Esophagus (tissue), 2 donors: ENCODE data around the gene CUBN. TPM values are rescaled to one million over a fixed set of nuclear protein-coding genes. Genes with fewer than 3 reads are reported as not detected.

ENCODE experiments used
- H3K27ac ChIP-seq, 2 donors: one replicate each; pipeline ENCODE4 v1.5.1; 2013; ENCODE audit warnings: low read depth in 2 of 2, mild to moderate bottlenecking in 2 of 2, inconsistent platforms in 1 of 2, low read length in 1 of 2, moderate library complexity in 1 of 2
- H3K27me3 ChIP-seq, 2 donors: one replicate each; pipeline ENCODE4 v1.6.1; 2013; ENCODE audit warnings: low read length in 2 of 2, control low read depth in 1 of 2, mild to moderate bottlenecking in 1 of 2; ENCODE audit not compliant: insufficient read depth in 2 of 2, control insufficient read depth in 1 of 2
- H3K36me3 ChIP-seq, 2 donors: one replicate each; pipeline ENCODE4 v1.6.1; 2013; ENCODE audit warnings: low read length in 1 of 2; ENCODE audit not compliant: control insufficient read depth in 2 of 2, insufficient read depth in 2 of 2
- H3K4me1 ChIP-seq, 2 donors: one replicate each; pipeline ENCODE4 v1.6.1; 2013; ENCODE audit warnings: low read length in 1 of 2; ENCODE audit not compliant: control insufficient read depth in 2 of 2, insufficient read depth in 2 of 2
- H3K4me3 ChIP-seq, 2 donors: one replicate each; pipeline ENCODE4 v1.5.1; 2013; ENCODE audit warnings: low read length in 2 of 2, mild to moderate bottlenecking in 2 of 2, low read depth in 1 of 2, moderate library complexity in 1 of 2
- H3K9me3 ChIP-seq, 2 donors: one replicate each; pipeline ENCODE4 v1.6.1; 2013; ENCODE audit warnings: mild to moderate bottlenecking in 2 of 2, low read depth in 1 of 2, low read length in 1 of 2, moderate library complexity in 1 of 2; ENCODE audit not compliant: control insufficient read depth in 2 of 2, insufficient read depth in 1 of 2
- WGBS, 2 donors: extraction: QIAGEN DNeasy Blood & Tissue Kit; methylation state at CpG; one replicate each; pipeline ENCODE4 v1.1.7; 2013; 5-methylcytosine and 5-hydroxymethylcytosine counted together
- polyA plus RNA-seq, 2 donors: library from polyadenylated mRNA; stranded (reverse); fragments of 200-250 nt; gene quantifications; one replicate each; pipeline ENCODE4 v1.2.3, GENCODE V29; 2013
- donor health status: healthy with polysubstance abuse.
- donor health status: Bipolar disorder and iron deficiency.

Gene CUBN
- polyA plus RNA-seq, 2 donors = 0.16 to 0.22 TPM

DNA sequence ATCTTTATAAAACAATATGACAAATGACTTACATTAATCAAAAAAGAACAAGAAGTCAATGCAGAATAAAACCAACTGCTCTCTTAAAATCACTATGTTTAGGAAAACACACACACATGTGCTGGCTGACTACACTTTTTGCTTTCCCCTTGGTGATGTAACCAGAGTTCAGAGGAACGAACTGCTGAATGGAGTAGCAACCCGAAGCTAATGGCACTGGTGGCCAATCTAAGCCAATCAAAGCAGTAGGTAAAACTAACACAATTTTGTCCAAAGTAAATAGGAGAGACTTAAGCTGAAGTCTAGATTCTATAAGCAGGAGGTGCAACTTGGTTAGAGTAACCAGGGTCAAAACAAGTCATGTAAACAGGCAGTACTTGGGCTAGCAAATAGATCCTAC is 33.2 kb upstream of the CUBN start:
- WGBS, 2 donors = 67 to 71% methylated on average over 2 of the region's 2 CpGs
- no peaks in the 10 kb centered on the region for H3K4me1 ChIP-seq
- no peaks in the 10 kb centered on the region for H3K9me3 ChIP-seq
- H3K36me3 ChIP-seq = no peaks in the 10 kb centered on the region
- H3K4me3 ChIP-seq = no peak overlapping the region
- no peak overlapping the region for H3K27ac ChIP-seq
- no peaks in the 10 kb centered on the region for H3K27me3 ChIP-seq

GRCh38 chr10:17161775-17162174 is 32.2 kb upstream of the CUBN start:
- Histone ChIP-seq H3K4me3 (no peak overlapping the region), H3K4me1 (no peaks in the 10 kb centered on the region), H3K9me3 (no peaks in the 10 kb centered on the region), H3K36me3 (no peaks in the 10 kb centered on the region), H3K27me3 (no peaks in the 10 kb centered on the region), H3K27ac (no peak overlapping the region)
- 61 to 69% methylated on average over 3 of the region's 3 CpGs for WGBS, 2 donors

DNA sequence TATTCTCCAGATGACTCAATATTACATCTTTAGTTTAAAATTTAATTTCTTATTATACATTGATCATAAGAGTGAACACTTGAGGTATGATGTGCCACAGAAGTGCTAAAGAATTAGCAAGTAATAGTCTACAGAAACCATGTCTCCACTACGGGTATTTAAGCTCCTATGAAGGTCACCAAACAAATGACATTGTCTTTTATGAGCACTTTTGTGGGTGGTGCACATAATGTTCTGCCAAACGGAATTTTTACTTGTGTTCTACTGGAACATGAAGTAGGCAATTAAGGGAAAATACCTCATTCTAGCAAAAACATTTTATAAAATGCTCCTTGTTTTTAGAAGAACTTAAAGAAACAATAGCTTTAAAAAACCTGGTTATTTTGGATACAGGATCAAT is 27.4 kb upstream of the CUBN start:
- no peaks in the 10 kb centered on the region for H3K36me3 ChIP-seq

GRCh38 chr10:17155826-17156225 is 26.2 kb upstream of the CUBN start:
- Histone ChIP-seq H3K9me3 (no peaks in the 10 kb centered on the region), H3K27ac (no peak overlapping the region), H3K4me3 (no peak overlapping the region), H3K36me3 (no peaks in the 10 kb centered on the region), H3K27me3 (no peaks in the 10 kb centered on the region), H3K4me1 (no peaks in the 10 kb centered on the region)

More for the DNA sequence above, 27.4 kb upstream of the CUBN start:
- Histone ChIP-seq H3K27ac (no peak overlapping the region), H3K9me3 (no peaks in the 10 kb centered on the region), H3K4me3 (no peak overlapping the region), H3K27me3 (no peaks in the 10 kb centered on the region), H3K4me1 (no peaks in the 10 kb centered on the region)
- 78 to 93% methylated on average over 2 of the region's 2 CpGs for WGBS, 2 donors

DNA sequence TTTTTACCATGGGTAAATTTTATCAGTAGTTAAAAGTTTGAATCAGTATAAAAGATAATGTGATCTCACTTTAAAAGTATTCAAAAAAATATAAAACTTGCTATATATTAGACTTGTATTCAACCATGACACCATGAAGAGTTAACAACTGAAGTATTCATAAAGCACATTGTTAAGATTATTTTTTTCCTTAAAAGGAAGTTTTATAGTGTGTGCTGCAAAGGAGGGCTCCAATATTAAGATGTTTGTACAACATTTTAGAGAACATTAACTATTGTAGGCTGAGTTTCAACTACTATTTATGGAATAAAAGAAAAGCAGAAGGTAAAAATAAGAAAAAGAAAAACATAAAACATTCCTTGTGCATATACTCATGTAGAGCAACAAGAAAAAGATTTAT is 24.5 kb upstream of the CUBN start:
- Histone ChIP-seq H3K36me3 (no peaks in the 10 kb centered on the region), H3K4me3 (no peak overlapping the region), H3K4me1 (no peaks in the 10 kb centered on the region), H3K27ac (no peak overlapping the region), H3K27me3 (no peaks in the 10 kb centered on the region), H3K9me3 (no peaks in the 10 kb centered on the region)

DNA sequence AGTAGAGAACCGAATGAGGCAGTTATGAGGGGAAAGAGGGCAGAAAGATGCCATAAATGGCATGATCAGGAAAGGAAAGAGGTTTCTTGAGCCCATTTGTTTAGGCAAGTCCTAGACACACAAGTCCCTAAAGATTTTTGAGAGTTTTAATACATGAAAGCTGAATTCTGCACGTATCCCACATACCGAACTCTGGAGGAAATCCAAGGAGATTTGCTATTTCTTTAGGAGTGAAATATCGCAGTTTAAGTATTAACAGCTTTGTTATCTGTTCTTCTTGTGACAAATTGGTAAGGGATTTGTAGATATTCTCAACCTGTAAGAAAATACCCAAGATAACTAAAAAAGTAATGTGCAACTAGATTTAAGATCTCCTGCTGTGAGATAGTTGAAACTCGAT is 23.7 kb upstream of the CUBN start:
- no peaks in the 10 kb centered on the region for H3K9me3 ChIP-seq
- H3K4me1 ChIP-seq = no peaks in the 10 kb centered on the region
- 84 to 91% methylated on average over 5 of the region's 5 CpGs for WGBS, 2 donors
- no peaks in the 10 kb centered on the region for H3K27me3 ChIP-seq
- H3K4me3 ChIP-seq = no peak overlapping the region
- no peaks in the 10 kb centered on the region for H3K36me3 ChIP-seq
- H3K27ac ChIP-seq = no peak overlapping the region

- no peaks in the 10 kb centered on the region for H3K9me3 ChIP-seq
- H3K4me1 ChIP-seq = no peaks in the 10 kb centered on the region
- H3K36me3 ChIP-seq = no peaks in the 10 kb centered on the region
- WGBS, 2 donors = 58 to 74% methylated on average over 1 of the region's 1 CpG
- H3K4me3 ChIP-seq = no peak overlapping the region
- no peaks in the 10 kb centered on the region for H3K27me3 ChIP-seq
- H3K27ac ChIP-seq = no peak overlapping the region
Measured at GRCh38 chr10:17151716-17152115, 22.1 kb upstream of the CUBN start.

DNA sequence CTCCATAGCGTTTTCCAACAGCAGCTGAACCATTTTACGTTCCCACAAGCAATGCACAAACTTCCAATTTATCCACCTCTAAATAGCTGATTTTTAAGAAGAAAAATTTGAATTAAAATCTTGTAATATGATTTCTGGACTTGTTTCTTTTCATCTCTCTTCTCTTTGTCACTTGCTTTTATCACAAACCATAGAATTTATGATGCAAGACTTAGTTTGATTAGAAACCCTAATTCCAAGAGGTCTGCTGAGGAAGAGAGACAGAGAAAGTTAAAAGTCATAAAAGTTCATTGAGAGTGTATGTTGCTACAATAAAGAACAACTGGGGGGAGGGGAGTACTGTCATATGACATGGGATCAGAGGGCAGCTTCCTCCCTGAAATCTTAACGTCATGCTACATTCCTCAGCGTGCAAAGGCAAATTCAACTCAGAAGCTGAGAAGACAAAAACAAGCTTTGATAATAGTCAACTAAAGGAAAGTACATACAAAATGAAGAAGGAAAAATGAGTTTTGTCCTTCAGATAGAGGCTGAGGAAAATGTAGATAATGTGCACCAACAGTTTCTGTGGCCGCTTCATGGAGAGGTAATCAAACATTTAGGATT is 18.4 kb upstream of the CUBN start:
- no peaks in the 10 kb centered on the region for H3K27me3 ChIP-seq
- H3K27ac ChIP-seq = no peak overlapping the region
- H3K4me3 ChIP-seq = no peak overlapping the region
- no peaks in the 10 kb centered on the region for H3K9me3 ChIP-seq
- H3K36me3 ChIP-seq = no peaks in the 10 kb centered on the region
- H3K4me1 ChIP-seq = no peaks in the 10 kb centered on the region
- 87 to 89% methylated on average over 5 of the region's 5 CpGs for WGBS, 2 donors

DNA sequence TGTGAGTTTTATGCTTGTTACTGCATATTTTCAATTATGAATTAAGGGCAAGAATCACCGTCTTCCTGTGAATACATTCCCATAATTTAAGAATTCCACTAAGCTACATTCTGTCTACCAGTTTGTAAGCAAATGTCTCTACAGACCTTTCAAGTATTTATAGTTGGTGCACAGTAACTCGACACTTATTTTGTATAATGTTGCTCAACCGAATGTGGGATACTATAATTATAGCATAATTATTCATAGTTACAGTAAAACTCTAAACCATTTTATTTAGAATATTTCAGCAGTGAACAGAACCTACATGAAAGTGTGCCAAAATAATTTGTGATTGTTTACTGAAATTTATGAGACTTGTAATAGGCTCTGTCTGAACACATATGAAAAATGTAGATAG is 17.3 kb upstream of the CUBN start:
- H3K27ac ChIP-seq = no peak overlapping the region
- WGBS, 2 donors = 76 to 82% methylated on average over 3 of the region's 3 CpGs
- no peak overlapping the region for H3K4me3 ChIP-seq

DNA sequence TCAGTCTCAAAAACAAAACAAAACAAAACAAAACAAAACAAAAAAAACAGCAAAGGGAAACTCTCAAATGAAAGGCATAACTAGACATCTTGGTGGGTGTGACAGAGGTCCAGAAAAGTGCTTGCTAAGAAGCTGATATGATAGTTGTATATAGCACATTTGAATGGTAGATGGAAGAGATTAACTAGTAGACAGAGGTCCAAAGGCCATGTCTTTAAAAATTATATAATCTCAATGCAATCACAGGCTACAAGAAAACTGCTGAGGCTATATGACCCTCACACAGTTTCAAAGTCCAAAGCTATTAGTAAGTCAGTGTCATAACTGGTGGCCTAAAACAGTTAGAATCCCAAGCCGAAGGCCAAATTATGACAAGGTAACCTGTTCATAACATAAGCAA is 15.6 kb upstream of the CUBN start:
- Histone ChIP-seq H3K36me3 (no peaks in the 10 kb centered on the region), H3K4me1 (no peaks in the 10 kb centered on the region), H3K27ac (no peak overlapping the region), H3K27me3 (no peaks in the 10 kb centered on the region), H3K9me3 (no peaks in the 10 kb centered on the region), H3K4me3 (no peak overlapping the region)
- WGBS, 2 donors = 88 to 95% methylated on average over 1 of the region's 1 CpG

More for the DNA sequence above, 17.3 kb upstream of the CUBN start:
- Histone ChIP-seq H3K36me3 (no peaks in the 10 kb centered on the region), H3K27me3 (no peaks in the 10 kb centered on the region), H3K4me1 (no peaks in the 10 kb centered on the region), H3K9me3 (no peaks in the 10 kb centered on the region)
